SK-N-SH treated with all-trans-retinoic acid at 6 μM for 48 hours (cell line): ENCODE results near the gene TREML1.

Experiments used
- ARNTL ChIP-seq: fragments of 450-650 bp; formaldehyde crosslinking; IDR thresholded peaks from 2 replicates; pipeline ENCODE4 v1.5.0; 2020; ENCODE audit warnings: low read depth, mild to moderate bottlenecking, moderate library complexity, borderline replicate concordance
- TOX ChIP-seq: fragments of 250-450 bp; sonication (Bioruptor Pico); IDR thresholded peaks from 2 replicates; pipeline ENCODE4 v1.8.0; 2021; ENCODE audit warnings: mild to moderate bottlenecking, moderate library complexity, borderline replicate concordance
- ZFP3 ChIP-seq: fragments of 250-450 bp; sonication (Bioruptor Pico); IDR thresholded peaks from 2 replicates; pipeline ENCODE4 v1.5.0; 2020; ENCODE audit warnings: mild to moderate bottlenecking, moderate library complexity
- ZFP30 ChIP-seq: fragments of 450-650 bp; formaldehyde crosslinking; IDR thresholded peaks from 2 replicates; pipeline ENCODE4 v1.5.0; 2022; ENCODE audit warnings: mild to moderate bottlenecking, moderate library complexity

- no peak for TF ChIP-seq ARNTL (CRISPR knock-in tag)
- no peak for TF ChIP-seq ZFP30 (CRISPR knock-in tag)
- TF ChIP-seq TOX: no peak
- TF ChIP-seq ZFP3 (CRISPR knock-in tag): no peak
These were observed 31.2 kb downstream of the TREML1 start for GRCh38 chr6:41122918-41123317.
